GM03348 (cell line): ENCODE data around the gene TMEM254.
"Not testable (repeated sequence)": the region's sequence is repeated elsewhere in the genome, so short reads cannot be mapped to it uniquely, and the experiment has no call there.

Experiments
- DNase-seq: peaks from one replicate; pipeline ENCODE4 v3.0.0; 2012; ENCODE audit warnings: low spot score

TMEM254 gene

DNA sequence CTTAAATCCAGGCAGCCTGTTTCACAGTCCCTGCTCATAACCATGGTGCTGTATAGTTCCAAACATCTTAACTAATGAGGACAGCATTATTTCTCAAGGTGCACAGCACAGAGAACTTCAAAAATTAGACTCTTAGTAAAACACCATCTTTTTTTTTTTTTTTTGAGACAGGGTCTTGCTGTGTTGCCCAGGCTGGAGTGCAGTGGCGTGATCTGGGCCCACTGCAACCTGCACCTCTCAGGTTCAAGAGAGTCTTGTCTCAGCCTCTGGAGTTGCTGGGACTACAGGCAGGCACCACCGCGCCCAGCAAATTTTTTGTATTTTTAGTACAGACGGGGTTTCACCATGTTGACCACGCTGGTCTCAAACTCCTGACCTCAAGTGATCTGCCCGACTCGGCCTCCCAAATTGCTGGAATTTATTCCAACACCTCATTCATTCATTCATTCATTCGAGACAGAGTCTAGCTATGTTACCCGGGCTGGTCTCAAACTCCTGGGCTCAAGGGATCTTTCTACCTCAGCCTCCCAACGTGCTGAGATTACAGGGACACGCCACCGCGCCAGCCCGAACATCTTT lies 507 bp upstream of the TMEM254 start:
- DNase-seq = no peak

GRCh38 chr10:80079312-80079719 lies 851 bp downstream of the TMEM254 start:
- no peak for DNase-seq

- DNase-seq = no peak
Observed at GRCh38 chr10:80081026-80081425, 2.6 kb downstream of the TMEM254 start.

DNA sequence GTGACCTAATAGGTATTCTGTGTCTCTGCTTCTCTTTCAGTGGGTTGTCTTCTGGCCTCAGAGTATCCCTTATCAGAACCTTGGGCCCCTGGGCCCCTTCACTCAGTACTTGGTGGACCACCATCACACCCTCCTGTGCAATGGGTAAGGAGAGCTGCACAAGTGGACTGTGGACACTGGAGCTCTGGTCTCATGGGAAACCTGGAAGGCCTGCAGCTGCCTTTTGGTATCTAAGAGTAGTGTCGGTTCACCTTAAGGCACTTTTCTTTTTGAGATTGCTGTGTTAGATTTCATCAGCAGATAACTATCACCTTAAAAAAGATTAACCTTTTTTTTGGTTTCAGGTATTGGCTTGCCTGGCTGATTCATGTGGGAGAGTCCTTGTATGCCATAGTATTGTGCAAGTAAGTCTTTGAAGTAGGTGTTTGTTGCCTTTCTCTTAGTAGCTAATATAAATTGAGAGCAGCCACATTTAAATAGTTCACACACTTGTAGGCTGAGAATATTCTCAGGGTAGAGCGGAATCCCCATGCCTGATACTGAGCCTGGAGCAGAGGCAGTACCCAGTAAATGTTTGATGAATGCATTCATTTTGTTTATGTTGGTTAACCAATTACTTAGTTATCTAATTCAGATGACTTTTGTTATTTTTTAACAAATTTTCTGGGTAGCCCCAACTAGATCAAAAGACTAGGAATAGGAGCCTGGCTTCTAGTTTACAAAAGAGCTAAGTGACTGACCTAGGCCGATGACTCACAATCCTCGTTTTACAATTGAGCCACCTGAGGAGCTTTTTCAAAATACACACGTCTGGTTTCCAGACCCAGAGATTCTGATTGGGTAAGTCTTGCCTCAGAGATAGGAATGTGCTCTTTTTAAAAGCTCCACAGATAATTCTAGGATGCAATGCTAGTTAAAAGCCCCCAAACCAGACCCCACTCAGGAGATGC lies 3.6 kb downstream of the TMEM254 start:
- no peak for DNase-seq

DNA sequence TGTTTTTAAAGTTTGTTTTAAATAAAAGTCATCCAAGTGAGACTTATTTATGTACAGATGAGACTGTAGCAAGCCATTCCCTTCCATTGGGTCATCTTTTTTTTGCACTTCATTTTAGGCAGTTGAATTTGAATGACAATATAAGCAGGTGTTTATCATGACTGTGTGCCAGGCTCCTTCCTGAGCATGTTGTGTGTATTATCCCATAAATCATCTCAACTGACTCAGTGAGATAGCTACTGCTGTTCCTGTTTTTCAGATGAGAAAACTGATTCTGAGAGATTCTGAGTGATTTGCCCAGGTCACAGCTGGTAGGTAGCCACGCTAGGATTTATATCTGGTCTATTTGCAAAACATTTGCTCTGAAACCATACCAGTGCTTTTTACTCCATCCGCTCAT lies 11.7 kb downstream of the TMEM254 start:
- no peak for DNase-seq

DNA sequence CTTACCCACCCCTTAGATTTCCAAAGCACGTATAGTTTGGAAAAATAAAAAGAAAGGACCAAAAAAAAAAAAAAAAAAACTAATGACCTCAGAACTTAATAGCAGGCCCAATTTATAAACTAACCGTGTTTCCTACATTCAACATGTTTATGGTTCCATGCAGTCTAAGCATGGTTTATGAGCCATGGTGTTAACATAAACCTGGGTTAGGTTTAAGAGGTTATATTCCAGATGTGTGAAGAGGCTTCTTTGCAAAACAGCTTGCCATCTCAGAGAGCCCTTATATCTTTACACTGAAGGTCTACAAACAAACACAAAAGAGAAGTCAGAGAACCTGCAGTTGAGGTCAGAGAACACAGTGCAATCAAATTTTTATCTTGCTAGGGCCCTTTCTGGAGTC lies 15.8 kb downstream of the TMEM254 start:
- DNase-seq = no peak

DNA sequence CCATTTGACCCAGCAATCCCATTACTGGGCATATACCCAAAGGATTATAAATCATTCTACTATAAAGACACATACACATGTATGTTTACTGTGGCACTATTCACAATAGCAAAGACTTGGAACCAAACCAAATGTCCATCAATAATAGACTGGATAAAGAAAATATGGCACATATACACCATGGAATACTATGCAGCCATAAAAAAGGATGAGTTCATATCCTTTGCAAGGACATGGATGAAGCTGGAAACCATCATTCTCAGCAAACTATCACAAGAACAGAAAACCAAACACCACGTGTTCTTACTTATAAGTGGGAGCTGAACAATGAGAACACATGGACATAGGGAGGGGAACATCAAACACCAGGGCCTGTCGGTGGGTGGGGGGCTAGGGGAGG lies 19.8 kb downstream of the TMEM254 start:
- DNase-seq = not testable (repeated sequence)

- DNase-seq = not testable (repeated sequence)
Observed at GRCh38 chr10:80099295-80099694, 20.8 kb downstream of the TMEM254 start.

DNA sequence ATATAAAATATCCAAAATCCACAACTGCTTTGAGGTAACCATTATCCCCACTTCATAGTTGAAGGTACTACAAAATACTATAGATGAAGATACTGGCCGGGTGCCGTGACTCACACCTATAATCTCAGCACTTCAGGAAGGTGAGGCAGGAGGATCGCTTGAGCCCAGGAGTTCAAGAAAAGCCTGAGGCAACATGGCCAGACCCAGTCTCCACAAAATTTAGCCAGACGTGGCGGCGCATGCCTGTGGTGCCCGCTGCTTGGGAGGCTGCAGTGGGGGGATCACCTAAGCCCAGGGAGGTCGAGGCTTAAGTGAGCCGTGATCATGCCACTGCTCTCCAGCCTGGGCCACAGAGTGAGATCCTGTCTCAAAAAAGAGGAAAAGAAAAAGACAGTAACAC lies 21.7 kb downstream of the TMEM254 start:
- no peak for DNase-seq

DNA sequence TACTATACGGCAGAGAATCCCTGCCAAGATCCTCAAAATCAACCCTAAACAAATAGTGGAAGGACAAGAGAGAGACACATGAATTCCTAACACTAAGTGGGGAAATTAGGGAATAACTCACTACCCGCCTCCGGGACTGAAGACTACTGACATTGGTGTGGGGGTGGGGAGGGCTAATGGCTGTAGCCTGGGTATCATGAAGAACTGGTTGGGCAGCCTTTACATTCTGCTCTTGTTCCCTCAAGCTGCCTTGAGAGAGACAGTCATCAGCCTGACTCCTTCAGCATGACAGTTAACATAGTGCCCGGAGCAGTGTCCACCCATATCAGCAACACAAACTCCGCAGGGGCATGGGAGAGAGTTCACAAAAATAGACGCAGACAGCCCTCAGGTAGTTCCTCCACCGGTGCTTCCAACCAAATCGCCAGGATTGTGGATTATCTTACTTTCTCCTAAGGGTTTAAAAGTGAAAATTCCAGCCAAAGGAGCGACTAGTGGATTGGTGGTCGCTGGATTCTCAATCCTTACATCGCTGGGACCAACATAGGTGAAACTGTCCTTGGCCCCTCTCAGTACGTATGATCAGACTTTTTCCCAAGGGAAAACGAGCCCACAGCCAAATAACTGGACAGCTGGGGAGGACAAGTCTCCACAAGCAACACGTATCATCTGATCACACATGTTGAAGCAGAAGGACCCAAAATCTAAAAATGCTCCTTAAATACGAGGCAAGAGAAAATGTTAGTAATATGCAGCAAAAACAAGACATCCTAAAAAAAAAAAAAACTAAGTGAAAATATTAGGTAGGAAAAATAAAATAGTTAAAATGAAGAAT lies 22.6 kb downstream of the TMEM254 start:
- no peak for DNase-seq

GRCh38 chr10:80104066-80104926 lies 25.8 kb downstream of the TMEM254 start:
- peak; percentile 77 for DNase-seq

GRCh38 chr10:80108576-80109239 lies 30.2 kb downstream of the TMEM254 start:
- no peak for DNase-seq

- DNase-seq = no peak
Observed at GRCh38 chr10:80110986-80111385, 32.5 kb downstream of the TMEM254 start.

- DNase-seq = no peak
Observed at GRCh38 chr10:80118669-80119068, 40.2 kb downstream of the TMEM254 start.

- DNase-seq = no peak
Observed at GRCh38 chr10:80122110-80122710, 43.7 kb downstream of the TMEM254 start.

DNA sequence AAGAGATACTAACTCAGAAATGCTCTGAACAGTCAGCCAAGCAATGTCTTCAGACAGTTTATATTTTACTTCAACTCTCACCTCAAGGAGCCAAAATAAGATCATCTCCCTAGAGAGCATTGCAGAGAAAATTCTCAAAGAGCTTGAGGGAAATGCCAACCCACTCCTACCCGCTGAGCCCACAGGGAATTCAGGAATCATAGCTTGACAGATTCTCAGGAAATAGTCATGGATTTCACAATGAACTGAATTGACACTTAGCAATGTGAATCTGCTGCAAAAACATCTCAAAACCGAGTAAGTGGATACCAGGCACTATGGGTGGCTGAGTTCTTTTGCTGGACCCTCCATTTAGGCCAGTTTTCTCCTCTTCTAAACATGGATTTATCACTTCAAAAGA lies 44.3 kb downstream of the TMEM254 start:
- peak; percentile 77 for DNase-seq

DNA sequence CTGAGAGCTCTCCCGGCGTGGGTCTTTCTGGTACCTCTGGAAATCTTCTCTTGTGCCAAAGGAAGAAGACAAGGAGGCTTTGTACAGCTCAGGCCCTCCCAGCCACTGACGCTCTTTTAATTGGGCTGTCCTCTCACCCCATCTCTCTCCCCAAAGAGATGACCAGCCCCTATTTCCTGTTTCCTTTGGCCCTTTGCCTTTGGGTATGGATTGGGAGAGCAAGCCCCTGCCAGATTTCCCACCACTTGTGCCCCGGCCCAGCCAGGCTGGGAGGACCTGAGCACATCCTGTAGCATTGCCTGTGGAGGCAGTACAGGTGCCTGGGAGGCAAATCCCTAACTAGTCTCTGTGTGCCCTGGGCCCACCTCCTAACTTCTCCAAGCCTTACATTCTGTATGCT lies 48.4 kb downstream of the TMEM254 start:
- DNase-seq = no peak

GRCh38 chr10:80131499-80131901 lies 53.0 kb downstream of the TMEM254 start:
- peak; percentile 24 for DNase-seq

- DNase-seq = peak; percentile 81
Observed at GRCh38 chr10:80132299-80133139, 54.1 kb downstream of the TMEM254 start, which contains the start of gene PLAC9. TSS of gene PLAC9 (plus strand) at chr10:80132730. CDS start at chr10:80132763, 33 bp downstream.

GRCh38 chr10:80133206-80133605 lies 54.7 kb downstream of the TMEM254 start:
- peak; percentile 58 for DNase-seq
